ENCODE measurements around the gene SAMD4A. TPM values are rescaled to one million over a fixed set of nuclear protein-coding genes. Genes with fewer than 3 reads are reported as not detected.
A peak's percentile ranks its signal among the peaks of the same experiment; 100 is the strongest.

The SAMD4A gene
- 13.2 and 14.0 TPM in 2 replicates for polyA plus RNA-seq (2013)

GRCh38 chr14:54566410-54567223, at the start of gene SAMD4A:
TSS of gene SAMD4A (plus strand) at chr14:54567128. CDS start at chr14:54567917, 789 bp downstream.
- Histone ChIP-seq H3K23ac (ENCODE audit: low read length) (no peak within 1 kb of the TSS), H3K27ac (ENCODE audit: low read depth, low read length) (peak within 1 kb of the TSS; percentile 51), H3K79me1 (ENCODE audit: low read length) (peaks cover 23% of the 10 kb centered on the region), H3K27me3 (ENCODE audit: insufficient read depth, low read length) (no peaks in the 10 kb centered on the region), H3K4me3 (ENCODE audit: low read depth, low read length) (peak within 1 kb of the TSS; percentile 97), H4K12ac (ENCODE audit: low read depth, low read length) (peak within 1 kb of the TSS; percentile 80), H4K8ac (ENCODE audit: low read depth, low read length) (peak within 1 kb of the TSS; percentile 69), H3K4me2 (ENCODE audit: low read length) (peak within 1 kb of the TSS; percentile 75), H2BK120ac (ENCODE audit: insufficient read depth, low read length, poor library complexity) (peak within 1 kb of the TSS; percentile 80), H3K79me2 (ENCODE audit: control insufficient read depth, insufficient read depth, low read length, poor library complexity) (peaks cover 18% of the 10 kb centered on the region), H3K18ac (ENCODE audit: low read length) (peak within 1 kb of the TSS; percentile 96), H3K14ac (ENCODE audit: low read length) (peak within 1 kb of the TSS; percentile 79), H3K9ac (ENCODE audit: low read length) (peak within 1 kb of the TSS; percentile 98), H3K9me3 (ENCODE audit: insufficient read depth, low read depth, low read length) (no peaks in the 10 kb centered on the region), H4K91ac (ENCODE audit: low read depth, low read length) (peak within 1 kb of the TSS; percentile 72), H2AFZ (ENCODE audit: insufficient read depth, low read length, poor library complexity) (peak within 1 kb of the TSS; percentile 50), H2BK5ac (ENCODE audit: low read depth, low read length, poor library complexity) (peak within 1 kb of the TSS; percentile 91), H2BK12ac (ENCODE audit: low read length) (peak within 1 kb of the TSS; percentile 63), H3K4ac (ENCODE audit: low read depth, low read length) (peak within 1 kb of the TSS; percentile 77), H3K36me3 (ENCODE audit: control insufficient read depth in 1 of 2, insufficient read depth in 2 of 2, low read length in 2 of 2) (no peaks in the 10 kb centered on the region), H2AK5ac (ENCODE audit: low read length) (no peak within 1 kb of the TSS), H3K4me1 (ENCODE audit: control insufficient read depth in 1 of 2, insufficient read depth in 2 of 2, low read length in 2 of 2) (peaks cover 3 to 10% of the 10 kb centered on the region in 2 experiments)
- WGBS (ENCODE audit: extremely low coverage, insufficient coverage, insufficient read length), result no CpG with 5 or more reads among the region's 91 CpGs
- peak; percentile 62 to 69 for DNase-seq

GRCh38 chr14:54524410-54524809, 42.5 kb upstream of the SAMD4A start:
- no peak overlapping the region for H3K4me3 ChIP-seq (ENCODE audit: low read depth, low read length)

GRCh38 chr14:54528973-54529372, 38.0 kb upstream of the SAMD4A start:
- Histone ChIP-seq H4K8ac (ENCODE audit: low read depth, low read length) (no peak overlapping the region), H2AK5ac (ENCODE audit: low read length) (no peak overlapping the region), H3K27ac (ENCODE audit: low read depth, low read length) (no peak overlapping the region), H3K9me3 (ENCODE audit: insufficient read depth, low read depth, low read length) (no peaks in the 10 kb centered on the region), H3K79me2 (ENCODE audit: control insufficient read depth, insufficient read depth, low read length, poor library complexity) (no peaks in the 10 kb centered on the region), H3K9ac (ENCODE audit: low read length) (no peak overlapping the region), H3K4me2 (ENCODE audit: low read length) (no peak overlapping the region), H3K36me3 (ENCODE audit: control insufficient read depth in 1 of 2, insufficient read depth in 2 of 2, low read length in 2 of 2) (peaks cover 0 to 1% of the 10 kb centered on the region in 2 experiments), H3K4me3 (ENCODE audit: low read depth, low read length) (no peak overlapping the region), H3K79me1 (ENCODE audit: low read length) (no peaks in the 10 kb centered on the region), H2AFZ (ENCODE audit: insufficient read depth, low read length, poor library complexity) (no peak overlapping the region), H2BK5ac (ENCODE audit: low read depth, low read length, poor library complexity) (no peak overlapping the region), H4K91ac (ENCODE audit: low read depth, low read length) (no peak overlapping the region), H2BK120ac (ENCODE audit: insufficient read depth, low read length, poor library complexity) (no peak overlapping the region), H3K27me3 (ENCODE audit: insufficient read depth, low read length) (no peaks in the 10 kb centered on the region), H2BK12ac (ENCODE audit: low read length) (no peak overlapping the region), H3K4me1 (ENCODE audit: control insufficient read depth in 1 of 2, insufficient read depth in 2 of 2, low read length in 2 of 2) (no peaks in the 10 kb centered on the region), H3K23ac (ENCODE audit: low read length) (no peak overlapping the region), H3K18ac (ENCODE audit: low read length) (no peak overlapping the region), H3K14ac (ENCODE audit: low read length) (no peak overlapping the region), H3K4ac (ENCODE audit: low read depth, low read length) (no peak overlapping the region), H4K12ac (ENCODE audit: low read depth, low read length) (no peak overlapping the region)
- DNase-seq, result no peak
- no CpG with 5 or more reads among the region's 2 CpGs for WGBS (ENCODE audit: extremely low coverage, insufficient coverage, insufficient read length)

More at GRCh38 chr14:54524410-54524809, 42.5 kb upstream of the SAMD4A start:
- Histone ChIP-seq H4K8ac (ENCODE audit: low read depth, low read length) (no peak overlapping the region), H2BK120ac (ENCODE audit: insufficient read depth, low read length, poor library complexity) (no peak overlapping the region), H3K9ac (ENCODE audit: low read length) (no peak overlapping the region), H3K4ac (ENCODE audit: low read depth, low read length) (no peak overlapping the region), H4K12ac (ENCODE audit: low read depth, low read length) (no peak overlapping the region), H2BK5ac (ENCODE audit: low read depth, low read length, poor library complexity) (no peak overlapping the region), H3K27ac (ENCODE audit: low read depth, low read length) (no peak overlapping the region), H2AFZ (ENCODE audit: insufficient read depth, low read length, poor library complexity) (no peak overlapping the region), H2AK5ac (ENCODE audit: low read length) (no peak overlapping the region), H4K91ac (ENCODE audit: low read depth, low read length) (no peak overlapping the region), H3K79me1 (ENCODE audit: low read length) (no peaks in the 10 kb centered on the region), H3K4me1 (ENCODE audit: control insufficient read depth in 1 of 2, insufficient read depth in 2 of 2, low read length in 2 of 2) (no peaks in the 10 kb centered on the region), H3K4me2 (ENCODE audit: low read length) (no peak overlapping the region), H3K36me3 (ENCODE audit: control insufficient read depth in 1 of 2, insufficient read depth in 2 of 2, low read length in 2 of 2) (peaks cover 1 to 2% of the 10 kb centered on the region in 2 experiments), H3K79me2 (ENCODE audit: control insufficient read depth, insufficient read depth, low read length, poor library complexity) (no peaks in the 10 kb centered on the region), H3K18ac (ENCODE audit: low read length) (no peak overlapping the region), H3K9me3 (ENCODE audit: insufficient read depth, low read depth, low read length) (no peaks in the 10 kb centered on the region), H3K14ac (ENCODE audit: low read length) (no peak overlapping the region), H3K23ac (ENCODE audit: low read length) (no peak overlapping the region), H2BK12ac (ENCODE audit: low read length) (no peak overlapping the region), H3K27me3 (ENCODE audit: insufficient read depth, low read length) (no peaks in the 10 kb centered on the region)
- no peak for DNase-seq
- WGBS (ENCODE audit: extremely low coverage, insufficient coverage, insufficient read length), result no CpG with 5 or more reads among the region's 4 CpGs

GRCh38 chr14:54529811-54530210, 37.1 kb upstream of the SAMD4A start:
- no peaks in the 10 kb centered on the region for H3K79me2 ChIP-seq (ENCODE audit: control insufficient read depth, insufficient read depth, low read length, poor library complexity)
- no CpG with 5 or more reads among the region's 1 CpG for WGBS (ENCODE audit: extremely low coverage, insufficient coverage, insufficient read length)
- no peak overlapping the region for H4K8ac ChIP-seq (ENCODE audit: low read depth, low read length)

More at GRCh38 chr14:54529811-54530210, 37.1 kb upstream of the SAMD4A start:
- Histone ChIP-seq H3K27ac (ENCODE audit: low read depth, low read length) (no peak overlapping the region), H3K4me3 (ENCODE audit: low read depth, low read length) (no peak overlapping the region), H2BK12ac (ENCODE audit: low read length) (no peak overlapping the region), H2BK5ac (ENCODE audit: low read depth, low read length, poor library complexity) (no peak overlapping the region), H4K91ac (ENCODE audit: low read depth, low read length) (no peak overlapping the region), H3K18ac (ENCODE audit: low read length) (no peak overlapping the region), H3K79me1 (ENCODE audit: low read length) (no peaks in the 10 kb centered on the region), H2BK120ac (ENCODE audit: insufficient read depth, low read length, poor library complexity) (no peak overlapping the region), H3K27me3 (ENCODE audit: insufficient read depth, low read length) (no peaks in the 10 kb centered on the region), H3K4me1 (ENCODE audit: control insufficient read depth in 1 of 2, insufficient read depth in 2 of 2, low read length in 2 of 2) (no peaks in the 10 kb centered on the region), H3K9ac (ENCODE audit: low read length) (no peak overlapping the region), H3K4me2 (ENCODE audit: low read length) (no peak overlapping the region), H3K14ac (ENCODE audit: low read length) (no peak overlapping the region), H3K36me3 (ENCODE audit: control insufficient read depth in 1 of 2, insufficient read depth in 2 of 2, low read length in 2 of 2) (peaks cover 0 to 1% of the 10 kb centered on the region in 2 experiments), H3K9me3 (ENCODE audit: insufficient read depth, low read depth, low read length) (no peaks in the 10 kb centered on the region), H3K4ac (ENCODE audit: low read depth, low read length) (no peak overlapping the region), H2AFZ (ENCODE audit: insufficient read depth, low read length, poor library complexity) (no peak overlapping the region), H3K23ac (ENCODE audit: low read length) (no peak overlapping the region), H4K12ac (ENCODE audit: low read depth, low read length) (no peak overlapping the region), H2AK5ac (ENCODE audit: low read length) (no peak overlapping the region)
- no peak for DNase-seq
